Measurements from ENCODE around the gene PDCD2L. TPM values are rescaled to one million over a fixed set of nuclear protein-coding genes. Genes with fewer than 3 reads are reported as not detected.

Gene PDCD2L
- total and polyA plus RNA-seq, 9 of the 15 experiments (the other 6 are each of a cell fraction or from before 2014, with no cell fraction given): 12.1 to 68.5 (median 56.3) TPM

DNA sequence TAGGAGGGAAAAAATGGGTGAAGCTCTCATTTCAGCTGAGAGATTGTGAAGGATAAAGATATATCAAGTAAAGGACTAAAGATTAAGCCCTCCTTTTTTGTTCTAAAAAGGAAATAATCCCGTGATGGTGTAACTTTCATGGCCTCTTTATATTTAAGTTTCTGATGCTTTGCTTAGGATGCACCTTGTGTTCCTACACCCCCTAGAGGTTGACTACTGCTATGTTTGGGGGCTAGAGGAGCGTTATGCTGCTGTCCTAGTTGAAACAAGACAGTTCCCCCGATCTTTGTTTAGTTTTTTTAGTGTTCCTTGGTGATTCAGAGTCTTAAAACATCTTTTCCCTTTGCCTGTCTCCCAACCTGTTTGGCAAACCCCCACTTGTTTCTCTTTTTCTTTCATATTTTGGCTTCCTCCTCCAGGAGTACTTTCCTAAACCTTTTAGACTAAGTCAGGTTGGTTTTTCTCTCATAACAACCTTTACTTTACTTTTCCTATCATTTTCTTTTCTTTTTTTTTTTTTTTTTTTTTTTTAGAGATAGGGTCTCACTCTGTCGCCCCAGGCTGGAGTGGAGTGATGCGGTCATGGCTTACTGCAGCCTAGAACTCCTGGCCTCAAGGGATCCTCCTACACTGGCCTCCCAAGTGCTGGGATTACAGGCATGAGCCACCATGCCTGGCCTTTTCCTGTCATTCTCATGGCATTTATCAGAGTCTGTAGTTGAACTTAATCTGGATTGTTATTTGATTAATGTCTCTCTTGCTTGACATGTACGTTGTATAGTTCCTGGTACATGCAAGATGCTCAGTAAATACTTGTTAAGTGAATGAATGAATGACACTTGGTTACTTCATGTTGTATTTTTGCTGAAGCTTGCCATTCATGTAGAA lies 26.8 kb downstream of the PDCD2L start (continued):
- no peak for TF ChIP-seq RFX1 (IDR thresholded peaks at IDR 0.05)
- no peak for TF ChIP-seq HMG20A (CRISPR knock-in tag; conservative IDR thresholded peaks at IDR 0.05)
- TF ChIP-seq, protein P1, sequence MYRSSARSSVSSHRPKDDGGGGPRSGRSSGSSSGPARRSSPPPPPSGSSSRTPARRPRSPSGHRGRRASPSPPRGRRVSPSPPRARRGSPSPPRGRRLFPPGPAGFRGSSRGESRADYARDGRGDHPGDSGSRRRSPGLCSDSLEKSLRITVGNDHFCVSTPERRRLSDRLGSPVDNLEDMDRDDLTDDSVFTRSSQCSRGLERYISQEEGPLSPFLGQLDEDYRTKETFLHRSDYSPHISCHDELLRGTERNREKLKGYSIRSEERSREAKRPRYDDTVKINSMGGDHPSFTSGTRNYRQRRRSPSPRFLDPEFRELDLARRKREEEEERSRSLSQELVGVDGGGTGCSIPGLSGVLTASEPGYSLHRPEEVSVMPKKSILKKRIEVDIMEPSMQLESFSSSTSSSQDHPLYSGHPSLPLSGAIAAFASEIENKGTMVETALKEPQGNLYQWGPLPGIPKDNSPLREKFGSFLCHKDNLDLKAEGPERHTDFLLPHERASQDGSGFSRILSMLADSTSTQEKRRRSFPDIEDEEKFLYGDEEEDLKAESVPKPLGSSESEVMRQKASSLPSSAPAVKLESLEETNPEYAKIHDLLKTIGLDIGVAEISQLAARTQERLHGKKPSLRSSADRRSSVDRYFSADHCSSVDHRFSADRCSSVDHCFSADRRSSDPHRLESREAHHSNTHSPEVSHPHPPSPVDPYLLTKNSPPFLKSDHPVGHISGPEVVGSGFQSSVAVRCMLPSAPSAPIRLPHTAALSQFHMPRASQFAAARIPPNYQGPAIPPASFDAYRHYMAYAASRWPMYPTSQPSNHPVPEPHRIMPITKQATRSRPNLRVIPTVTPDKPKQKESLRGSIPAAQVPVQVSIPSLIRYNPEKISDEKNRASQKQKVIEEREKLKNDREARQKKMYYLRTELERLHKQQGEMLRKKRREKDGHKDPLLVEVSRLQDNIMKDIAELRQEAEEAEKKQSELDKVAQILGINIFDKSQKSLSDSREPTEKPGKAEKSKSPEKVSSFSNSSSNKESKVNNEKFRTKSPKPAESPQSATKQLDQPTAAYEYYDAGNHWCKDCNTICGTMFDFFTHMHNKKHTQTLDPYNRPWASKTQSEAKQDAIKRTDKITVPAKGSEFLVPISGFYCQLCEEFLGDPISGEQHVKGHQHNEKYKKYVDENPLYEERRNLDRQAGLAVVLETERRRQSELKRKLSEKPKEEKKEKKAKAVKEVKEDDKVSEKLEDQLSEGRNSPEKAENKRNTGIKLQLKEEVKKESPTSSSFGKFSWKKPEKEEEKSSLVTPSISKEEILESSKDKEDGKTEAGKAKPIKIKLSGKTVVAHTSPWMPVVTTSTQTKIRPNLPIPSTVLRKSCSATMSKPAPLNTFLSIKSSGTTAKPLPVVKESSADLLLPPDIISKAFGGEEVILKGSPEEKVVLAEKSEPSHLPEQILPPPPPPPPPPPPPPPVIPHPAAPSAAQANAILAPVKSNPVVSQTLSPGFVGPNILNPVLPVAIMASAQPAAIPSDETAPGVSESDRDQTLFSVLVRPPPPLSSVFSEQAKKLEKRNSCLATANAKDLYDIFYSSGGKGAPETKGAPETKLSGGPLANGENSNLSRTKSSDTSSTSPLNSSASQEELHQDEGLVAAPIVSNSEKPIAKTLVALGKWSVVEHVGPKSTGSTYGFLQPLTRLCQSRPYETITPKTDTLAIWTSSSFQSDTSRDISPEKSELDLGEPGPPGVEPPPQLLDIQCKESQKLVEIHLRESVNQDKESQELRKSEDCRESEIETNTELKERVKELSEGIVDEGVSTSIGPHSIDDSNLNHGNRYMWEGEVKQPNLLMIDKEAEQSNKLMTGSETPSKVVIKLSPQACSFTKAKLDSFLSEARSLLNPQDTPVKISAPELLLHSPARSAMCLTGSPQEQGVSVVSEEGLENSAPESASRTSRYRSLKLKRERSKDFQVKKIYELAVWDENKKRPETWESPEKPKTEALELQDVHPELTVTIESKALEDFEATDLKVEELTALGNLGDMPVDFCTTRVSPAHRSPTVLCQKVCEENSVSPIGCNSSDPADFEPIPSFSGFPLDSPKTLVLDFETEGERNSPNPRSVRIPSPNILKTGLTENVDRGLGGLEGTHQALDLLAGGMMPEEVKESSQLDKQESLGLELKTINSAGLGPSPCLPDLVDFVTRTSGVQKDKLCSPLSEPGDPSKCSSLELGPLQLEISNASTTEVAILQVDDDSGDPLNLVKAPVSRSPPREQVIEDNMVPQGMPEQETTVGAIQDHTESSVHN (IDR thresholded peaks at IDR 0.05; ENCODE audit: borderline replicate concordance in 1 of 2, low read depth in 1 of 2): no peak
- TF ChIP-seq, protein P2, sequence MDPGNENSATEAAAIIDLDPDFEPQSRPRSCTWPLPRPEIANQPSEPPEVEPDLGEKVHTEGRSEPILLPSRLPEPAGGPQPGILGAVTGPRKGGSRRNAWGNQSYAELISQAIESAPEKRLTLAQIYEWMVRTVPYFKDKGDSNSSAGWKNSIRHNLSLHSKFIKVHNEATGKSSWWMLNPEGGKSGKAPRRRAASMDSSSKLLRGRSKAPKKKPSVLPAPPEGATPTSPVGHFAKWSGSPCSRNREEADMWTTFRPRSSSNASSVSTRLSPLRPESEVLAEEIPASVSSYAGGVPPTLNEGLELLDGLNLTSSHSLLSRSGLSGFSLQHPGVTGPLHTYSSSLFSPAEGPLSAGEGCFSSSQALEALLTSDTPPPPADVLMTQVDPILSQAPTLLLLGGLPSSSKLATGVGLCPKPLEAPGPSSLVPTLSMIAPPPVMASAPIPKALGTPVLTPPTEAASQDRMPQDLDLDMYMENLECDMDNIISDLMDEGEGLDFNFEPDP (CRISPR knock-in tag; IDR thresholded peaks at IDR 0.05): no peak
- no peak for TF ChIP-seq KHSRP (IDR thresholded peaks at IDR 0.05)
- no peak for TF ChIP-seq ARNT (IDR thresholded peaks at IDR 0.05)
- no peak for TF ChIP-seq GABPB1 (CRISPR knock-in tag; IDR thresholded peaks at IDR 0.05)
- no peak for TF ChIP-seq RB1 (IDR thresholded peaks at IDR 0.05; ENCODE audit: low read depth)
- TF ChIP-seq RNF2 (IDR thresholded peaks at IDR 0.05): no peak
- no peak for TF ChIP-seq ZNF121 (CRISPR knock-in tag; conservative IDR thresholded peaks at IDR 0.05)
- TF ChIP-seq, protein P3, sequence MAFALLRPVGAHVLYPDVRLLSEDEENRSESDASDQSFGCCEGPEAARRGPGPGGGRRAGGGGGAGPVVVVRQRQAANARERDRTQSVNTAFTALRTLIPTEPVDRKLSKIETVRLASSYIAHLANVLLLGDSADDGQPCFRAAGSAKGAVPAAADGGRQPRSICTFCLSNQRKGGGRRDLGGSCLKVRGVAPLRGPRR (CRISPR knock-in tag; IDR thresholded peaks at IDR 0.05): no peak
- no peak for TF ChIP-seq MTA2 (IDR thresholded peaks at IDR 0.05; ENCODE audit: low read depth)
- peak; percentile 60; the same call in 1 of the 2 replicates for TF ChIP-seq ZZZ3 (IDR thresholded peaks at IDR 0.05)
- TF ChIP-seq U2AF1 (optimal IDR thresholded peaks at IDR 0.05; ENCODE audit: low read depth, low read length): no peak
- TF ChIP-seq ARID2 (IDR thresholded peaks at IDR 0.05): 0 out of 2 replicates have a peak, but pooled peaks have one; percentile 27
- TF ChIP-seq, protein P4, sequence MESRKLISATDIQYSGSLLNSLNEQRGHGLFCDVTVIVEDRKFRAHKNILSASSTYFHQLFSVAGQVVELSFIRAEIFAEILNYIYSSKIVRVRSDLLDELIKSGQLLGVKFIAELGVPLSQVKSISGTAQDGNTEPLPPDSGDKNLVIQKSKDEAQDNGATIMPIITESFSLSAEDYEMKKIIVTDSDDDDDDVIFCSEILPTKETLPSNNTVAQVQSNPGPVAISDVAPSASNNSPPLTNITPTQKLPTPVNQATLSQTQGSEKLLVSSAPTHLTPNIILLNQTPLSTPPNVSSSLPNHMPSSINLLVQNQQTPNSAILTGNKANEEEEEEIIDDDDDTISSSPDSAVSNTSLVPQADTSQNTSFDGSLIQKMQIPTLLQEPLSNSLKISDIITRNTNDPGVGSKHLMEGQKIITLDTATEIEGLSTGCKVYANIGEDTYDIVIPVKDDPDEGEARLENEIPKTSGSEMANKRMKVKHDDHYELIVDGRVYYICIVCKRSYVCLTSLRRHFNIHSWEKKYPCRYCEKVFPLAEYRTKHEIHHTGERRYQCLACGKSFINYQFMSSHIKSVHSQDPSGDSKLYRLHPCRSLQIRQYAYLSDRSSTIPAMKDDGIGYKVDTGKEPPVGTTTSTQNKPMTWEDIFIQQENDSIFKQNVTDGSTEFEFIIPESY (CRISPR knock-in tag; IDR thresholded peaks at IDR 0.05): no peak
- TF ChIP-seq ESRRA (IDR thresholded peaks at IDR 0.05; ENCODE audit: borderline replicate concordance, low read depth): no peak

All from K562 (cell line).